ENCODE measurements around the gene SNX18.

The SNX18 gene

DNA sequence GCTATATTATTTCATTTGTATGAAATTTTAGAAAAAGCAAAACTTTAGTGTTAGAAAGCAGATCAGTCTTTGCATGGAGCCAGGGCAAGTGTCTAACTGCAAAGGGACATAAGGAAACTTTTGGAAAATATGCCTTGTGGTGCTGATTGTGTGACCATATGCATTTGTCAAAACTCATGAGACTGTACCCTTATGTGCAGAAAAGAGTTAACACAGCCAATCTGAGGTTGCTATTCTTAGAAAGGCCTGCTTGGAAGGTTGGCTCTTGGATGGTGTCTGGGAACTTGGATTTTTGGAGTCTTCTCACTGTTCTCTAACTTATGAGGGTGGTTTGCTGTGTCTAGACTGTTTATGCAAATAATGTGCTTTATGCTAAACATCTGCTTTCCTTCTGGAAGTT, 76.6 kb downstream of the SNX18 start:
- in situ Hi-C loops (cut with MboI; ENCODE audit: low sequenced_read_pairs, unreplicated experiment) = no loop called here
- TF ChIP-seq, protein P1, sequence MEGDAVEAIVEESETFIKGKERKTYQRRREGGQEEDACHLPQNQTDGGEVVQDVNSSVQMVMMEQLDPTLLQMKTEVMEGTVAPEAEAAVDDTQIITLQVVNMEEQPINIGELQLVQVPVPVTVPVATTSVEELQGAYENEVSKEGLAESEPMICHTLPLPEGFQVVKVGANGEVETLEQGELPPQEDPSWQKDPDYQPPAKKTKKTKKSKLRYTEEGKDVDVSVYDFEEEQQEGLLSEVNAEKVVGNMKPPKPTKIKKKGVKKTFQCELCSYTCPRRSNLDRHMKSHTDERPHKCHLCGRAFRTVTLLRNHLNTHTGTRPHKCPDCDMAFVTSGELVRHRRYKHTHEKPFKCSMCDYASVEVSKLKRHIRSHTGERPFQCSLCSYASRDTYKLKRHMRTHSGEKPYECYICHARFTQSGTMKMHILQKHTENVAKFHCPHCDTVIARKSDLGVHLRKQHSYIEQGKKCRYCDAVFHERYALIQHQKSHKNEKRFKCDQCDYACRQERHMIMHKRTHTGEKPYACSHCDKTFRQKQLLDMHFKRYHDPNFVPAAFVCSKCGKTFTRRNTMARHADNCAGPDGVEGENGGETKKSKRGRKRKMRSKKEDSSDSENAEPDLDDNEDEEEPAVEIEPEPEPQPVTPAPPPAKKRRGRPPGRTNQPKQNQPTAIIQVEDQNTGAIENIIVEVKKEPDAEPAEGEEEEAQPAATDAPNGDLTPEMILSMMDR (IDR thresholded peaks at IDR 0.05; ENCODE audit: borderline replicate concordance, control extremely low read depth, extremely low read depth, insufficient read depth, missing control alignments) = no peak
- no peak for DNase-seq (ENCODE audit: low spot score)

- in situ Hi-C loops (cut with MboI; ENCODE audit: low sequenced_read_pairs, unreplicated experiment) = no loop called here
- DNase-seq (ENCODE audit: low spot score) = no peak
- TF ChIP-seq, protein P1 (IDR thresholded peaks at IDR 0.05; ENCODE audit: borderline replicate concordance, control extremely low read depth, extremely low read depth, insufficient read depth, missing control alignments) = no peak
Observed at GRCh38 chr5:54595721-54596120, 78.2 kb downstream of the SNX18 start.
